Measurements from ENCODE around the gene SLC4A2. TPM values are rescaled to one million over a fixed set of nuclear protein-coding genes. Genes with fewer than 3 reads are reported as not detected.
"Not testable (repeated sequence)": the region's sequence is repeated elsewhere in the genome, so short reads cannot be mapped to it uniquely, and the experiment has no call there.

Gene SLC4A2
- 100 to 1,000 TPM in 1 of 4 donors, 10 to 100 TPM in 3; 74.3 to 111 (median 91.4) TPM for total RNA-seq

GRCh38 chr7:151059367-151060112, at the start of gene SLC4A2:
SLC4A2 (plus strand) TSS chr7:151059589; CDS start chr7:151061988, 2,399 bp downstream.
- Histone ChIP-seq H3K36me3 (peaks cover 2 to 16% (median 2%) of the 10 kb centered on the region in 3 donors), H3K4me1 (peaks cover 0 to 60% (median 42%) of the 10 kb centered on the region in 4 donors), H3K27ac (peak within 1 kb of the TSS; percentile 93 to 97 (median 96)), H3K9me3 (no peaks in the 10 kb centered on the region), H3K4me3 (peak within 1 kb of the TSS; percentile 72 to 91 (median 80)), H3K27me3 (no peaks in the 10 kb centered on the region)
- peak; percentile 31 to 61 for TF ChIP-seq POLR2A (IDR thresholded peaks at IDR 0.05)
- TF ChIP-seq CTCF (IDR thresholded peaks at IDR 0.05) = peak; percentile 47 to 56 (median 54)
- TF ChIP-seq EP300 (IDR thresholded peaks at IDR 0.05) = peak in 1 of 2 donors; percentile 63
- DNase-seq (ENCODE audit: low spot score in 2 of 2) = peak; percentile 67 to 73
- 0 to 2% methylated on average over 39 to 50 of the region's 75 CpGs for WGBS, 2 donors

GRCh38 chr7:151010037-151010306, 49.4 kb upstream of the SLC4A2 start:
- H3K27ac ChIP-seq = no peak overlapping the region
- TF ChIP-seq EP300 (IDR thresholded peaks at IDR 0.05) = no peak
- H3K4me1 ChIP-seq = peaks cover 0 to 45% (median 16%) of the 10 kb centered on the region in 4 donors
- no peak for DNase-seq (ENCODE audit: low spot score in 2 of 2)
- peaks cover 2 to 72% of the 10 kb centered on the region in 2 donors for H3K27me3 ChIP-seq
- WGBS, 2 donors = 41% methylated on average over 7 of the region's 7 CpGs; no CpG with 5 or more reads in 1 of the 2 donors
- no peak overlapping the region for H3K4me3 ChIP-seq
- no peaks in the 10 kb centered on the region for H3K36me3 ChIP-seq
- no peaks in the 10 kb centered on the region for H3K9me3 ChIP-seq

GRCh38 chr7:151010307-151011096, 48.9 kb upstream of the SLC4A2 start:
- H3K27ac ChIP-seq = no peak overlapping the region
- DNase-seq (ENCODE audit: low spot score in 2 of 2) = no peak
- H3K27me3 ChIP-seq = peaks cover 2 to 77% of the 10 kb centered on the region in 2 donors
- H3K9me3 ChIP-seq = no peaks in the 10 kb centered on the region
- H3K4me1 ChIP-seq = peaks cover 0 to 45% (median 16%) of the 10 kb centered on the region in 4 donors
- WGBS, 2 donors = 24 to 35% methylated on average over 14 to 16 of the region's 18 CpGs
- H3K4me3 ChIP-seq = no peak overlapping the region
- H3K36me3 ChIP-seq = no peaks in the 10 kb centered on the region
- TF ChIP-seq CTCF (IDR thresholded peaks at IDR 0.05) (no peak), POLR2A (IDR thresholded peaks at IDR 0.05) (no peak), EP300 (IDR thresholded peaks at IDR 0.05) (no peak)

GRCh38 chr7:151011097-151011409, 48.3 kb upstream of the SLC4A2 start:
- TF ChIP-seq POLR2A (IDR thresholded peaks at IDR 0.05) (no peak), EP300 (IDR thresholded peaks at IDR 0.05) (no peak), CTCF (IDR thresholded peaks at IDR 0.05) (no peak)
- 29% methylated on average over 1 of the region's 1 CpG; no CpG with 5 or more reads in 1 of the 2 donors for WGBS, 2 donors

GRCh38 chr7:151011616-151012015, 47.8 kb upstream of the SLC4A2 start:
- H3K9me3 ChIP-seq; H3K4me3 ChIP-seq; H3K36me3 ChIP-seq; DNase-seq (ENCODE audit: low spot score in 2 of 2); H3K27ac ChIP-seq: not testable (repeated sequence)
- WGBS, 2 donors = 88 to 90% methylated on average over 12 of the region's 12 CpGs
- Histone ChIP-seq H3K4me1 (peaks cover 0 to 45% (median 16%) of the 10 kb centered on the region in 4 donors), H3K27me3 (peaks cover 2 to 83% of the 10 kb centered on the region in 2 donors)

More at GRCh38 chr7:151011097-151011409, 48.3 kb upstream of the SLC4A2 start:
- H3K36me3 ChIP-seq = no peaks in the 10 kb centered on the region
- no peak overlapping the region for H3K27ac ChIP-seq
- peaks cover 0 to 45% (median 16%) of the 10 kb centered on the region in 4 donors for H3K4me1 ChIP-seq
- H3K9me3 ChIP-seq = no peaks in the 10 kb centered on the region
- peaks cover 2 to 83% of the 10 kb centered on the region in 2 donors for H3K27me3 ChIP-seq
- no peak overlapping the region for H3K4me3 ChIP-seq
- no peak for DNase-seq (ENCODE audit: low spot score in 2 of 2)

Data from tibial nerve (tissue), 4 donors.